ENCODE data around the gene INPP5F. TPM values are rescaled to one million over a fixed set of nuclear protein-coding genes. Genes with fewer than 3 reads are reported as not detected.

INPP5F gene
- total RNA-seq, 1 donor from 2014 or later: 16.0 TPM

DNA sequence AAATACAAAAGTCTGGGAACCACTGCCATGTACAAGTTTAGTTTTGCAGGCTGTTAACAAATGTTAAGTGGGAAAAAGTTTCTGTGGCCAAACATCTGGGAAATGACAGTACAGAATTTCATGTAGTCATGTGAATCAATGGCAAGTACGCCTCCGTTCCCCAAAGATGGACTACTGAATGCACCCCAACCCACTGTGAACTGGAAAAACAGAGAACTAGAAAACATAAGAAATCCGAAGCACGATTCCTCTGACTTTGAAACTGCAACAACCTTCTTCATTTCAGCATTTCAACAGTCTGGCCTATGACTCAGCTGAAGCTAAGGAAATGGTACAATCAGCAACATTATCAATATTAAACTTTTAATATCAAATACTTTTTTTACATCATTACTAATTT lies 105.0 kb downstream of the INPP5F start:
- no peak overlapping the region for H3K27ac ChIP-seq
- intact Hi-C loops (cut with DNase I): no loop called here
- no peak for ATAC-seq
- TF ChIP-seq, protein P1, sequence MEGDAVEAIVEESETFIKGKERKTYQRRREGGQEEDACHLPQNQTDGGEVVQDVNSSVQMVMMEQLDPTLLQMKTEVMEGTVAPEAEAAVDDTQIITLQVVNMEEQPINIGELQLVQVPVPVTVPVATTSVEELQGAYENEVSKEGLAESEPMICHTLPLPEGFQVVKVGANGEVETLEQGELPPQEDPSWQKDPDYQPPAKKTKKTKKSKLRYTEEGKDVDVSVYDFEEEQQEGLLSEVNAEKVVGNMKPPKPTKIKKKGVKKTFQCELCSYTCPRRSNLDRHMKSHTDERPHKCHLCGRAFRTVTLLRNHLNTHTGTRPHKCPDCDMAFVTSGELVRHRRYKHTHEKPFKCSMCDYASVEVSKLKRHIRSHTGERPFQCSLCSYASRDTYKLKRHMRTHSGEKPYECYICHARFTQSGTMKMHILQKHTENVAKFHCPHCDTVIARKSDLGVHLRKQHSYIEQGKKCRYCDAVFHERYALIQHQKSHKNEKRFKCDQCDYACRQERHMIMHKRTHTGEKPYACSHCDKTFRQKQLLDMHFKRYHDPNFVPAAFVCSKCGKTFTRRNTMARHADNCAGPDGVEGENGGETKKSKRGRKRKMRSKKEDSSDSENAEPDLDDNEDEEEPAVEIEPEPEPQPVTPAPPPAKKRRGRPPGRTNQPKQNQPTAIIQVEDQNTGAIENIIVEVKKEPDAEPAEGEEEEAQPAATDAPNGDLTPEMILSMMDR (IDR thresholded peaks at IDR 0.05): no peak
- DNase-seq: no peak
- H3K36me3 ChIP-seq: peaks cover 95% of the 10 kb centered on the region
- no peaks in the 10 kb centered on the region for H3K27me3 ChIP-seq (ENCODE audit: low read depth)
- H3K4me1 ChIP-seq: no peaks in the 10 kb centered on the region
- H3K9me3 ChIP-seq: no peaks in the 10 kb centered on the region
- no peak overlapping the region for H3K4me3 ChIP-seq

DNA sequence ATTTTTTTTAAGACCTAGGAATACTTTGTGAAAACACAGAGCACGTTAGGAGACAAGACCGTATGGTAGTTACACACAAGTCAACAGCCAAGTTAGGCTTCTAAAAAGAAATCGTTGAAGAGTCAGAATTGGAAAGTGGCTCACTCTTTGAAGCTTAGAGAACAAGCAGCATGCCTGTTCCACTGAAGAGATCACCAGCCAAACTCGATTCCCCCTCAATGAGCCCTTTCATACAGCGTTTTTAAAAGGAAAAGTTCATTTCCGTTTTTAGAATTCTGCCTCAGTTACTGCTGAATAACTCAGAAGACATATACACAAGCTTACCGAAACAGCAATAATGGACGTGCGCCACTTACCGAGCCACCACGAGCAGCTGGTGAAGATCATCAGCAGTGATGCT lies 105.8 kb downstream of the INPP5F start:
- TF ChIP-seq, protein P1 (IDR thresholded peaks at IDR 0.05): no peak
- Histone ChIP-seq H3K9me3 (no peaks in the 10 kb centered on the region), H3K27me3 (ENCODE audit: low read depth) (no peaks in the 10 kb centered on the region), H3K36me3 (peaks cover 99% of the 10 kb centered on the region), H3K27ac (no peak overlapping the region), H3K4me1 (no peaks in the 10 kb centered on the region), H3K4me3 (no peak overlapping the region)
- DNase-seq (no peak), ATAC-seq (no peak)
- intact Hi-C loops (cut with DNase I): no loop called here

DNA sequence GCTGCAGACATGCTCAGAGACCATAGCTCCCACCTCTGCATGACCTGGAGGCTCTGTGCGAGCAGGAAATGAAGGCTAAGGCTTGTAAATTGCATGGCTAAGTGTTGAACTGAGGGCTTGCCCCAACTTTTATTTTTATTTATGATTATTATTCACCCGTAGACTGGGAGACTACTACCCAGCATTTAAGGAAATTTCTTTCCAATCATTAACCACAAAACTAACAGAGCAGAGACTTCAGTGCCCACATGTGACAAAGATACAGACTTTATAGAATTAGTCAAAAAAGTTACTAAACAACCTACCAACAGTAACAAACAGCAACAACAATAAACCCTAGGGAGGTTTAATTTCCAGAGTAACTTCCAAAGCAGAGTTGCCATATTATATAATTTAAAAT lies 107.1 kb downstream of the INPP5F start:
- no peaks in the 10 kb centered on the region for H3K9me3 ChIP-seq
- peaks cover 100% of the 10 kb centered on the region for H3K36me3 ChIP-seq
- intact Hi-C loops (cut with DNase I): no loop called here
- TF ChIP-seq, protein P1 (IDR thresholded peaks at IDR 0.05): no peak
- H3K4me1 ChIP-seq: no peaks in the 10 kb centered on the region
- no peak overlapping the region for H3K27ac ChIP-seq
- H3K4me3 ChIP-seq: no peak overlapping the region
- DNase-seq (no peak), ATAC-seq (no peak)
- H3K27me3 ChIP-seq (ENCODE audit: low read depth): no peaks in the 10 kb centered on the region

DNA sequence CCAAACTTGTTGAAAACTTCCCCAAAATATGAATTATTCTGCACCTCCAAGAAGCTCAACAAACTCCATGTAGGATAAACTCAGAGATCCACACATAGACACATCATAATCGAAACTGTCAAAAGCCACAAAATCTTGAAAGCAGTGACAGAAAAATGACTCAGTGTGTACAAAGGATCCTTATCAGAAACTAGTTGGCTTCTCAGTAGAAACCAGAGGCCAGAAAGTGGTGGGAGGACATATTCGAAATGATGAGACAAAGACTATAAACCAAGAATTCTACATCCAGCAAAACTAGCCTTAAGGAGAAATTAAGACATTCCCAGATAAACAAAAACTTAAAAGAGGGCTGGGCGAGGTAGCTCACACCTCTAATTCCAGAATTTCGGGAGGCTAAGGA lies 108.3 kb downstream of the INPP5F start:
- H3K27me3 ChIP-seq (ENCODE audit: low read depth): no peaks in the 10 kb centered on the region
- ATAC-seq (no peak), DNase-seq (no peak)
- H3K4me3 ChIP-seq: no peak overlapping the region
- H3K9me3 ChIP-seq: no peaks in the 10 kb centered on the region
- no peak overlapping the region for H3K27ac ChIP-seq
- intact Hi-C loops (cut with DNase I): no loop called here
- H3K4me1 ChIP-seq: no peaks in the 10 kb centered on the region
- TF ChIP-seq, protein P1 (IDR thresholded peaks at IDR 0.05): no peak
- peaks cover 100% of the 10 kb centered on the region for H3K36me3 ChIP-seq

DNA sequence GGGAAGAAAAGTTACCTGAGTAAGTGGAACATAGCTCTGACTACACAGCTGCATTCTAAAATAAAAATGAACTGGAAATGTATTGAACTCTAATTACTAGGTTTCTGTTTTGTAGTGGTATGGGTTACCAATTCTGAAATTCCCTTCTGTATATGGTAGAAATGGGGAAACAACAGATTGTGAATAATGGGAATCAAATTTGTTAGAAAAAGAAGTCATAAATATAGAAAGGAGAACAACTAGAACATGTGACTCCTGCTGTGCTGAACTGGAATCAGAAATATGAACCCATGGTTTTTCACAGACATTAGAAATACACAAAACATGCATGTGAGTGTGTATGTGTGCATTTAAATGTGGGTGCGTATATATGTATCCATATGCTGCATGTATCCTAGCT lies 119.8 kb downstream of the INPP5F start:
- H3K27ac ChIP-seq: no peak overlapping the region
- H3K9me3 ChIP-seq: no peaks in the 10 kb centered on the region
- TF ChIP-seq, protein P1 (IDR thresholded peaks at IDR 0.05): no peak
- ATAC-seq (no peak), DNase-seq (no peak)
- intact Hi-C loops (cut with DNase I): no loop called here
- H3K36me3 ChIP-seq: peaks cover 95% of the 10 kb centered on the region
- peaks cover 9% of the 10 kb centered on the region for H3K4me1 ChIP-seq
- H3K27me3 ChIP-seq (ENCODE audit: low read depth): no peaks in the 10 kb centered on the region
- H3K4me3 ChIP-seq: no peak overlapping the region
